AG04450 (cell line): ENCODE data around the gene DMRT2. TPM values are rescaled to one million over a fixed set of nuclear protein-coding genes. Genes with fewer than 3 reads are reported as not detected.

Source experiments
- CTCF ChIA-PET: fragments of 300-600, 350-600 bp; formaldehyde crosslinking; extraction: SDS; loops from one replicate; lab custom pipeline; 2022; ENCODE audit warnings: antibody characterized with exemption, inconsistent platforms; lab: Charles Lee
- POLR2A ChIA-PET: fragments of 350-600 bp; formaldehyde crosslinking; extraction: SDS; loops from one replicate; lab custom pipeline; 2021; ENCODE audit warnings: antibody characterized with exemption, inconsistent platforms; lab: Yijun Ruan, JAX
- DNase-seq: peaks from one replicate; pipeline ENCODE4 v3.0.0-alpha.2; 2011; ENCODE audit warnings: low read depth, low spot score
- H3K27ac ChIP-seq: one replicate; pipeline ENCODE4 v1.5.1; 2012; ENCODE audit warnings: low read depth, low read length, control low read depth
- H3K27me3 ChIP-seq: one replicate; pipeline ENCODE4 v1.6.0; 2012; ENCODE audit warnings: low read length; ENCODE audit not compliant: control insufficient read depth, insufficient read depth
- H3K4me3 ChIP-seq: 2 replicates; pipeline ENCODE4 v1.5.1; 2011; ENCODE audit warnings: mild to moderate bottlenecking, low read depth, low read length, control low read depth
- H3K9me3 ChIP-seq: 2 replicates; pipeline ENCODE4 v1.5.1; 2012; ENCODE audit warnings: low read length; ENCODE audit not compliant: control insufficient read depth, insufficient read depth
- polyA plus RNA-seq: library from polyadenylated mRNA; depleted of rRNA; stranded (reverse); fragments of >200 nt; gene quantifications from 2 replicates; pipeline ENCODE4 v1.2.3, GENCODE V29; 2011
- TF ChIP-seq, protein P1 (sequence below): IDR thresholded peaks from 2 replicates; pipeline ENCODE4 v1.5.1; 2011; ENCODE audit warnings: low read depth, low read length, control low read depth, inconsistent platforms

Gene DMRT2
- polyA plus RNA-seq, 1 experiment = not detected

DNA sequence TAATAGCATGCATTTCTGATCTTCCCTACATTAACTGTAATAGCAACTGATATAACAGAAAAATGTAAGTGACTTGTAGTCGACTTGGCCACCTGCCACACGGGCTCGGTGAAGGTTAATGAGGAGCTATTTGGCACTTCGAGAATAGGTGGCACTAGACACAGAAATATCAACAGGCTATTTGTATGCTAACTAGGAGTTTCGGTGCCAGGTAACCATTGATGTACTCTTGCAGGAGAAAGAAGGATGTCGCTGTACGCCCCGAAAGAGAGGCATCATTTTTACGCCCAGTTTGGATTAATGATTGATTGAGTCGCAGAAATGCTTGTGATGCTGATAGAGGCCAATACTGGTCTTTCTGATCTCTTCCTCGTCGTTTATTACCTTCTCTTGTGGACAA, 516 bp upstream of the DMRT2 start:
- no peak overlapping the region for H3K27ac ChIP-seq
- POLR2A ChIA-PET = no interaction called here
- CTCF ChIA-PET = no interaction called here
- H3K4me3 ChIP-seq = no peak overlapping the region
- peaks cover 84% of the 10 kb centered on the region for H3K27me3 ChIP-seq
- TF ChIP-seq, protein P1, sequence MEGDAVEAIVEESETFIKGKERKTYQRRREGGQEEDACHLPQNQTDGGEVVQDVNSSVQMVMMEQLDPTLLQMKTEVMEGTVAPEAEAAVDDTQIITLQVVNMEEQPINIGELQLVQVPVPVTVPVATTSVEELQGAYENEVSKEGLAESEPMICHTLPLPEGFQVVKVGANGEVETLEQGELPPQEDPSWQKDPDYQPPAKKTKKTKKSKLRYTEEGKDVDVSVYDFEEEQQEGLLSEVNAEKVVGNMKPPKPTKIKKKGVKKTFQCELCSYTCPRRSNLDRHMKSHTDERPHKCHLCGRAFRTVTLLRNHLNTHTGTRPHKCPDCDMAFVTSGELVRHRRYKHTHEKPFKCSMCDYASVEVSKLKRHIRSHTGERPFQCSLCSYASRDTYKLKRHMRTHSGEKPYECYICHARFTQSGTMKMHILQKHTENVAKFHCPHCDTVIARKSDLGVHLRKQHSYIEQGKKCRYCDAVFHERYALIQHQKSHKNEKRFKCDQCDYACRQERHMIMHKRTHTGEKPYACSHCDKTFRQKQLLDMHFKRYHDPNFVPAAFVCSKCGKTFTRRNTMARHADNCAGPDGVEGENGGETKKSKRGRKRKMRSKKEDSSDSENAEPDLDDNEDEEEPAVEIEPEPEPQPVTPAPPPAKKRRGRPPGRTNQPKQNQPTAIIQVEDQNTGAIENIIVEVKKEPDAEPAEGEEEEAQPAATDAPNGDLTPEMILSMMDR = no peak
- H3K9me3 ChIP-seq = peaks cover 19% of the 10 kb centered on the region
- no peak for DNase-seq

DNA sequence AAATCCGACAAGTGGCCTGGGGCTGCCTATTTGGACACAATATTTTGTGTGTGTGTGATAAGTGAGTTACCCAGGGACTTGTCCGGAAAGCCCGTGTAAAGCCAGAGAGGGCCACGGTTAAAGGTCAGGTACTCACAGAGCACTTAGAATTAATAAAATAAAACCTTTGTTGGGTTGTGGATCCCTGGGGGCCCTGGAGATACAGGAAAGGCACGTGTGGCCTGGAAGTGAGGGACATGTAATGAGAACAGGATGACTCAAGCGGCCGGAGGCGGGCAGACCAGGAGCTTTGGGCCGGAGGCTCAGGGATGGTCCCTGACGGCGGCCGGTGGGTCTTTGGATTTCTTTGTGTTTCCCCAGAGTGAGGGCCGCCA, 1.0 kb downstream of the DMRT2 start:
- no peak for DNase-seq
- Histone ChIP-seq H3K27ac (no peak overlapping the region), H3K4me3 (no peak overlapping the region), H3K27me3 (peaks cover 73% of the 10 kb centered on the region), H3K9me3 (peaks cover 9% of the 10 kb centered on the region)
- TF ChIP-seq, protein P1 = no peak
- ChIA-PET POLR2A (no interaction called here), CTCF (no interaction called here)

DNA sequence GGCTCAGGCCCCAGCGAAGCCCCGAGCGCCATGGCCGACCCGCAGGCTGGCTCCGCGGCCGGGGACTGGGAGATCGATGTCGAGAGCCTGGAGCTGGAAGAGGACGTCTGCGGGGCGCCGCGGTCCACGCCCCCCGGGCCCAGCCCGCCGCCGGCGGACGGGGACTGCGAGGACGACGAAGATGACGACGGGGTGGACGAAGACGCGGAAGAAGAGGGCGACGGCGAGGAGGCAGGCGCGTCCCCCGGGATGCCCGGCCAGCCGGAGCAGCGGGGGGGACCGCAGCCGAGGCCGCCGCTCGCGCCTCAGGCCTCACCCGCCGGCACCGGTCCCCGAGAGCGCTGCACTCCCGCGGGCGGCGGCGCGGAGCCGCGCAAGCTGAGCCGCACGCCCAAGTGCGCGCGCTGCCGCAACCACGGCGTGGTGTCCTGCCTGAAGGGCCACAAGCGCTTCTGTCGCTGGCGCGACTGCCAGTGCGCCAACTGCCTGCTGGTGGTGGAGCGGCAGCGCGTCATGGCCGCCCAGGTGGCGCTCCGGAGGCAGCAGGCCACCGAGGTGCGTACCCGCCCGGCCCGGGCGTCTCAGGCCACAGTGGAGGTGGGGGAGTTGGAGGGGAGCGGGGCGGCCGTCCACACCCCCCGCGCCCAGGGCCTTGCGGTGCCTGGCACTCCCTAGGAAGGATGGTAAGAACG, 1.6 kb downstream of the DMRT2 start:
- no peak overlapping the region for H3K4me3 ChIP-seq
- peaks cover 9% of the 10 kb centered on the region for H3K9me3 ChIP-seq
- ChIA-PET POLR2A (no interaction called here), CTCF (no interaction called here)
- TF ChIP-seq, protein P1 = no peak
- DNase-seq = no peak
- peaks cover 68% of the 10 kb centered on the region for H3K27me3 ChIP-seq
- H3K27ac ChIP-seq = no peak overlapping the region

DNA sequence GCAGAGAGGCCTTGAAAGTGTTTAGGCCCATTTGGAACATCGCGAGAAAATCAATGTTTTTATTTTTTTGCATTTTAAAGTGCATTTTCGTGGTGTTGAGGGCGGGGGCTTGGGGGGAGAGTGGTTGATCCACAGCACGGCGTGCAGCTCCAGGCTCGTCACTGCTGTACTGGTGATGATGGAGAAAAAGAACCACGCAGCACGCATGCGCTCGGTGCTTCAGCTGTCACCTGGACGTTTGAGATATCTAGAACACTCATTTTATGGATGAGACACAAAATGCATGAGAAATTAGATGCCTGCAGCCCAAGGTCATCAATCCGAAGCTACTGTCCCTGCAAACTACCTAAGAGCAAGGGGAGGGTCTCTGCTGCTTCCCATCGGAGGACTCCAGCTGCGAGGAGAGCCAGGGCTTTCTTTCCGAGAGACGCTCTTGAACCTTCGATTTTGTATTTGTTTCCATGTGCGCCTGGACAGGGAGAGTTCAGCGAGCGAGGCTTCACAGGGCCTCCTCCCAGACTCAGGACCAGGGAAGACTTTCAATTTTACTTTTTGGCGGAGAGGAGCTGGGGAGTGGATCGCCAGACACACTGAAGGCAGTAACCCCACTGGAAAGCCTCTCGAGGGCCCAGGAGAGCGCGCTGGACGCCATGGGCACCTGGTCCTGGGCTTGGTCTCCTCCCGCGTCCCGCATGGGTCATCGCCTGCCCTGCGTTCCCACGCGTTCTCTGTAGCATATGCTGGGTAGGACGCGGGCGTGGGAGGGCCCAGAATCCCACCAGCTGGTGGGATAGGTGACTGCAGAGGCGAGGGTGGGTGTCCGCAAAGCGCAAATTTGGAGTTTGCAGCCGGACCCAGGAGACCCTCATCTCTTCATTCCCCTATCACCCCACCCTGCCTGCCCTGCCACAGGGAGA, 2.5 kb downstream of the DMRT2 start:
- TF ChIP-seq, protein P1 = no peak
- H3K9me3 ChIP-seq = peaks cover 9% of the 10 kb centered on the region
- CTCF ChIA-PET = no interaction called here
- DNase-seq = no peak
- no peak overlapping the region for H3K27ac ChIP-seq
- POLR2A ChIA-PET = no interaction called here
- peaks cover 59% of the 10 kb centered on the region for H3K27me3 ChIP-seq
- no peak overlapping the region for H3K4me3 ChIP-seq

DNA sequence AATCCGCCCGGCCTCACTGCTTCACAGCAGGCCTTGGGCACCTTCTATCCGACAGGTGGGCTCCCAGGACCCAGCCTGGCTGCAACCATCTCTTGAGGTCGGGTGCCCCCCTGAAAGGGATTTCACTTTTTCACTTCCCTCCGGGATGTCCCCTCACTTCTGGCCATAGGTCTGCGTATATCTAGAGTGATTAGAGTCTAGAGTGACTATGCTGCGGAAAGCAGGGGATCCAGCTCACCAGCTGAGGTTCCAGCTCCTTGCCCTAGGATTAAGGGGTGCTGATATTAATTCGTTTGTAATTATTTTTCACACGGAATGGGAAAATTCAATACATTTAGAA, 3.1 kb downstream of the DMRT2 start:
- no peak for DNase-seq
- H3K27me3 ChIP-seq = peaks cover 54% of the 10 kb centered on the region
- H3K27ac ChIP-seq = no peak overlapping the region
- no peak overlapping the region for H3K4me3 ChIP-seq
- TF ChIP-seq, protein P1 = no peak
- POLR2A ChIA-PET = no interaction called here
- H3K9me3 ChIP-seq = peaks cover 9% of the 10 kb centered on the region
- CTCF ChIA-PET = no interaction called here
